Germinal center (tissue), 1 donor: ENCODE measurements around the gene RNF5.
A peak's percentile ranks its signal among the peaks of the same experiment; 100 is the strongest.
"Not testable (repeated sequence)": the region's sequence is repeated elsewhere in the genome, so short reads cannot be mapped to it uniquely, and the experiment has no call there.

ENCODE experiments used
- DNase-seq: peaks from one replicate; pipeline ENCODE4 v3.0.0; 2012; ENCODE audit warnings: mixed read lengths, low spot score

RNF5 gene

GRCh38 chr6:32175711-32176475, 2.3 kb upstream of the RNF5 start, which contains the start of gene AGPAT1:
AGPAT1 (minus strand) TSS chr6:32176084; CDS start chr6:32171496, 4,588 bp downstream.
- DNase-seq: peak; percentile 98

DNA sequence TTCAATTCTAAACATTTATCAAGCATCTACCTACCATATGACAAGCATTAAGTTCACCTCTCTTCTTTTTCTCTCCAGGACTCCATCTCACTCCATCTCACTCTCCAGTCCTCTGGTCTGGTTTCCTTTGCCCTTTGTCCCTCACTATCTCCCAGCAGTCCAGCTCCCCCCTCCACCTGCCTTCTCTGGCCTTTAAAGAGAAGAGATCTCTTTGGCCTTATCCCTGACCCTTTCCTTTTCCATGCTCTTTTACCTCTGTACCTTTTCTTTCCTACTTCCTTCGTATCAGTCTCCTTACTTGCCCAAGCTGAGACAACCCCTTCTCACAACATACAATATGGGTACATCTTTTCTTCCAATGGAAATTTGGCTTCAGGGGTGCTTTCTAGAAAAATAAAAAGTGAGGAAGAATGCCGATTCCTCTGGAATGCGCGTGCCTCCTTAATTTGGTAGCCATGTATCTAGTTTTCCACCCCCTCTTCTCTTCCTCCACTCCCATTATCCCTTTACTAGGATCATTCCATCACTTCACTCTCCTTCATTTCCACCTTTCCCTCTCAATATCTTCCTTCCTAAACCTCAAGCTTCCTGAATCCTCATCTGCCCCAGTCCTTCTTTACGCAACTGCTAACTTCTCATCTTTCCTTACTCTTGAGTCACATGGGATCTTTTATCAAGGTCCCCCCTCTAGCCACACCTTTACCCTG, 1.6 kb upstream of the RNF5 start:
- no peak for DNase-seq

GRCh38 chr6:32177183-32177787, 920 bp upstream of the RNF5 start:
- DNase-seq: no peak

DNA sequence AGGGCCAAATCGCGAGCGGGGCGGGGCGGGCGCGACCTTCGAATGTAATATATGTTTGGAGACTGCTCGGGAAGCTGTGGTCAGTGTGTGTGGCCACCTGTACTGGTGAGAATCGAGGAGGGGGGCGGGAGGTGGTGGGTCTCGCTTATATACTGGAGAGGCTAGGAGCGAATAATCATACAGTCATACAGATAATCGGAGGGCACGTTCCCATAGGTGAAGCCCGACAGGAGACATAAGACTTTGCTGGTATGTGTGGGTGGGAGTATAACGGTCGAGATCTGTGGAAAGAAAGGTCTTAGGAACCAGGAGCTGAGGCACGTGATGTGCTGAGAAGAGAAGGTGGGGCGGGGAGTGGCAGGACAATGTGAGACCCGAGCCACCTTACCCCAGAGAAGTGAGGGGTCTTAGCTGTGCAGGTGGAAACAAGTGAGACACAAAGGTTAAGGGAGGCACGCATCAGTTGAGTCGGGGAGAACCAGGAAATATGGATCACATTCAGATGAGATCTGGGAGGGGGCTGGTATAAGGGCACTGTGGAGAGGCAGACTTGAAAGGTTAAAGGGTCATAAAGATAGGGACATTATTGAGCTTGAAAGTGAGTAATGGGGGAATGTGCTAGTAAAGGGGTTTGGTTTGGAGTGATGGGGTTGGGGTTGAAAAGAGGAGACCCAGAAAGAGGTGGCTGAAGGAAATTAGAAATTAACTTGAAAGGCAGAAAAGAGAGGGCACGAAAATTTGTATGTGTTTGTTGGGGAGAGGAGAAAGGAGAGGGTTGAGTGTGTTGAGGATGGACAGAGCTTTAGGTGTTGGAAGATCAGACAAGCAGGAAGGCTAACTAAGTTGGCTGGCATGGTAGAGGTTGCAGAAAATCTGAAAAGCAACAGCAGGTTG, 589 bp downstream of the RNF5 start:
- no peak for DNase-seq

DNA sequence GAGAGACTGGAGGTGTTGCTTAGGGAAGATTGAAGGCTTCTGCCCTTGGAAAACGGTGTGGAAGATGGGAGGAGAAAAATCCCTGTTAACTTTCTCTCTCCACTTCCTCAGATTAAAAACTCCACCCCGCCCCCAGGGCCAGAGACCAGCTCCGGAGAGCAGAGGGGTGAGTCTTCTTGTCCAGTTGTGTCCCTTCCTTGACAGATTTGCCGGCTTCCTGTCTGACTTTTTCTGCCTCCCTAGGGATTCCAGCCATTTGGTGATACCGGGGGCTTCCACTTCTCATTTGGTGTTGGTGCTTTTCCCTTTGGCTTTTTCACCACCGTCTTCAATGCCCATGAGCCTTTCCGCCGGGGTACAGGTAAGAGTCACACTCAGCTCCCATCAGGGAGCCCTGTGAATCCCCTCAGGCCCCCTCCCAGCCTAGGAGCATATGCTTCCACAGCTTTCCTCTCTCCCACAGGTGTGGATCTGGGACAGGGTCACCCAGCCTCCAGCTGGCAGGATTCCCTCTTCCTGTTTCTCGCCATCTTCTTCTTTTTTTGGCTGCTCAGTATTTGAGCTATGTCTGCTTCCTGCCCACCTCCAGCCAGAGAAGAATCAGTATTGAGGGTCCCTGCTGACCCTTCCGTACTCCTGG, 1.7 kb downstream of the RNF5 start:
- DNase-seq: no peak

DNA sequence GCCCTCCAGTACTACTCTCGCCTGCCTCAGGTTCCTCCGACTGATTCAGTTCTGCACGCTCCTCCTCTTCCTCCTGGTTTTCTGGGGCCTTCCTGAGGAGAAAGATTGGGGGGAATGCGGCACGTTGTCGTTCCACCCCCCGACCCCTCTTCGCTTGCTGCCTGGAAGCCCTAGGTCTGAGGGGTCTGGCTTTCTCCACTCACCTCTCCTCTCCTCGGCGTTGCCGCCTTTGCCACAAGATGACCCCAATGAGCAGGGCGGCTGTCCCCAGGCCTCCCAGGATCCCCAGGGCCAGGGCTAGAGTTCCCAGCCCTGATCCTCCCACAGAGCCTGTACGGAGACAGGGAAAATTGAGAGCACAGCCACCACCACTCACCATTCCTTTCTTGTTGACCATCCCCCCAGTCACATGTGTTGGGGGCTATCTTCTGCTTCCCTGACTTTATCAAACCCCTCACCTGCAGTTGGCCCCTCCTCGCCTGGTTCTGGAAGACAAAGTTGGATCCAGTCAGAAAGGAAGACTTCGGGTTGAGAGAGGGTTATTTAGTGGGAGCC, 3.0 kb downstream of the RNF5 start:
- no peak for DNase-seq

DNA sequence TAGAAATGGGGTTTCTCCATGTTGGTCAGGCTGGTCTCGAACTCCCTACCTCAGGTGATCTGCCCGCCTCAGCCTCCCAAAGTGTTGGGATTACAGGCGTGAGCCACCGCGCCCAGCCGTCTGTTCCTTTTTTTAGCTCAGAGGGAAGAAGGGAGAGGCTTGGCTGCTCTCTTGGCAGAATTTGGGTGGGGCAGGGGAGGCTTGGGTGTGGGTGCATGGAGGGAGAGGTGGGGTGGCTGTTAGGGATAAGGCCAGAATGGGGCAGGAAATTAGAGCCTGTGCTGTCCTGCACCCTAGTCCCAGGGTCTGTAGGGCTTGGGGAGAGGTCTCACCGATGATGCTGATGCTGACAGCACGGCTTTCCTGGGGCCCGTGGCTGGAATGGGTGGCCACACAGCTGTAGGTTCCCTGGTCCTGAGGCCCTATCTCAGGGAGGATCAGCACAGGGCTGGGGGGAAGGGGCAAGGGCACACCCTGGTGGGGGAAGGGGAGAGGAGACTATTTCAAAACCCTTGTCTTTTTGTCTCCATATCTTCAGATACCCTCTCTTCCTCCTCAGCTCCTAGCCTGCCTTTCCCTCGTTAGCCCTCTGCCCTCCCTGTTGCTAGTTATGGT, 3.8 kb downstream of the RNF5 start:
- DNase-seq: no peak

DNA sequence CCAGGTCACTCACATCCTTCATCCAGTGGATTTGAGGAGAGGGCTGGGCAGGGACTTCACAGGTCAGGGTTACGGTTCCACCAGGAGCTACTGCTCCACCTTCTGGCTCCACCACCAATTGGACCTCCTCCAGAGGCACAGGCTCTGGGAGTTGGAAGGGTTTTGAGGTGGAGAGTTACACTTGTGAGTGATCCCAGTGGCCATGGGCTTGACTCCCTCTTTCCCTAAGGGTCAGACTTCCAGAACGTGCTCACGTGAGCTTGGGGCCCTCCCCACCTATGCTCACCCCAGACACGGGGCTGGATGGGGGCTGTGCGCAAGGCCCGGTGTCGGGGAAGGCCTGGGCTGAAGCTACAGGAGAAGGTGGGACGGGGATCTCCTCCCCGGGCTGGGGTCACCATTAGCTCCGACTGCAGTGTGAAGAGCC, 4.4 kb downstream of the RNF5 start:
- DNase-seq: no peak

- DNase-seq: no peak
Observed at GRCh38 chr6:32183030-32183429, 4.8 kb downstream of the RNF5 start.

DNA sequence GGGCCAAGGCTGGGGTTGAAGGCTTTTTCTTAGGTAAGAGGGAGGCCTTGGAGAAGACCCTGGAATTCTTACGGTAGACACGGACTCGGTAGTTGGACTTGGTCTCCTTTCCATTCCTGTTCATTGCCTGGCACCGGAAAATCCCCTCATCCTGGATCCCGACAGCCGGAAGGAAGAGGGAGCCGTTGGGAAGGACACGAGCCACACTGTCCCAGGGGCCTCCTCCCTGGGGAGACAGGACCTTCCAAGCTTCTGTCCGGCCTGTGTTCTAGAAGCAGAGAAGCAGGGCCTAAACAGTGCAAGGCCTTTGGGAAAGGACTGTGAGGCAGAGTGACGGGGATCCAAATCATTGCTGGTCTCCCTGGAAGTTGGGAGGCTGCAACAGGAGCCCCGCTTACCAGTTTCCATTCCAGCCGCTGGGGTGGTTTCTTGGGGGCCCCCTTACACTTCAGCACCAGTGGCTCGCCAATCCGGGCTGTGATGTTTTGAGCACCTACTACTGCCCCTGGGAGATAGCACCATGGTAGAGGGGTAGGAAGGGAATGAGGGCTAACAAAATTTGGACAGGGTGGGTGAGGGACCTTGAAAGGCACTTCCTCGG, 5.4 kb downstream of the RNF5 start:
- DNase-seq: no peak

GRCh38 chr6:32184084-32184640, 6.0 kb downstream of the RNF5 start, which contains the start of gene AGER:
AGER (minus strand) TSS chr6:32184253; CDS start chr6:32184222, 31 bp downstream.
- no peak for DNase-seq

DNA sequence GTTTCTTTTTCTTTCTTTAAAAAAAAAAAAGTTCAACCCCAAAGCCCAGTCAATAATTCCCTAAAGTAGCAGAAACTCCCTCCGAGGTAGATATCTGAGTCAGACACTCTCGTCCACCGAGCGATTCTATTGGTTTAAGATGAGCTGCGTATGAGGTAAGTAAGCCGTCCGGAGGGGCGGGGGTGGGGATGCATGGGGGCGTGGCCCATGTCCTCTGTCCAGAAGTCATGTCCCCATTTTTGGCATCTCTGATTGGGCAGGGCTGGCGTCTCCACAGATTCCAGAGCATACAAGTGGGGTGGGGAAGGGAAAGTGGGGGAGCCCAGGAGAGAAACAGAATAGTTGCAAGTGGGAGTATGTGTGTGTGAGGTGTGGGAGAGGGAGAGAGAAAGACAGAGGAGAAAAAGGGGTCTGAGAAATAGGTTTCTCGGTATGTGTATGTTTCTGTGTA, 7.5 kb downstream of the RNF5 start:
- not testable (repeated sequence) for DNase-seq

GRCh38 chr6:32186151-32186840, 8.1 kb downstream of the RNF5 start:
- DNase-seq: not testable (repeated sequence)

- no peak for DNase-seq
Observed at GRCh38 chr6:32187009-32187709, 9.0 kb downstream of the RNF5 start.

DNA sequence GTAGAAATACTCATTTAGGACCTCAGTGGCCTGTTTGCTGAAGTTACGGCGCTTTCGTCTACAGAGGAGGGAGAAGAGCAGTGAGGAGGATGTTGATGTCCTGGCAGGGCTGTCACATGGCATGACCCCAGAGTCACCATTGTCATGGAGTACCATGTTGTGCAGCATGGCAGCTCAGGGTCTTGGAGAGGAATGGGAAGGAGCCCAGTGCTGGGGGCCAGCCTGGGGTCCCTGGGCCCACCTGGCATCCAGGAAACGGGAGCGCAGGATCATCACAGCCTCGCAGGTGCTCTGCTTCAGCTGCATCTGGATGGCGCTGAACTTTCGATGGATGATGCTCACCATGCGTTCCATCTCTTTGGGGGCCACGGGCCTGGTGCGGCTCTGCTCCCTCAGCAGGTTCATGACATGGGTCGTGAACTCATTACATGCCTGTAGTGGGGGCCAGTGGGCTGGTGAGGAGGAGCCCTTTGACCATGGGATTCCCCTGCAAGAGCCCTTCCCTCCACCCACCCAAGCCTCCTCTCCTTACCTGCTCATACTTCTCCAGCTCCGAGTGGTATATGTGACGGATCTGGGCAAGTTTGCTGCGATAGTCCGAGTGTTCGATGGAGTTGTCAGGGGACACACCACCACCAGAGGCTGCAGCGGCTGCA, 9.6 kb downstream of the RNF5 start:
- DNase-seq: not testable (repeated sequence)

GRCh38 chr6:32188381-32189068, 10.3 kb downstream of the RNF5 start:
- no peak for DNase-seq

DNA sequence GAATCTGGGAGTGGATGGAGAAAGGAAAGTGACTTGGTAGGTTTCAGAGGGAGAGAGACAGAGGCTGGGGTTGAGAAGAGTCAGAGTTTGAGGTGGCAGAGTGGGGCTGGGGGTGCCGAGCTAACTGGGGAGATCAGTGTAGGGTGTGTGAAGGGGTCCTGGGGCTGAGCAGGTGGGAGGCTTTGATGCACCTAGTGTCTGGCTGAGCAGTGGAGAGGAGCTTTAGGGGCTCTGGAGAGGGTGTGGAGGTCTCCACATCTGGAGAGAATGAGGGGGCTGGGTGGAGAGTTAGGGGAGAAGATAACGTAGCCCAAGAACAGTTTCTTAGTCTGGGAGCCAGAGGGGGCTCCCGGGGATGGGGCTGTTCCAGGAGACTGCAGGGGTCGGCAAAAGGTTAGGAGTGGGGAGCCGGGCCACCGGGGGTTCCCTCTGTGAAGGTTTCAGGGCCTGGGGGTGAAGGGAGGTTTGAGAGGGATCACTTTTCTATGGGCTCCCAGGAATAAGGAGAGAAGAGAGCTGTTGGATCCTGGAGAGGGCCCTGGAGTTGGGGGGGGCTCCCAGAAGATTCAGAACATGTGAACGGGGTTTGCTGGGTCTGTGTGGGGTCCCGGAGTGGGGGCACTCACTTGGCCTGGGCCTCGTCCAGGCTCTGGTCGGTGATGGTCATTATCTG, 11.0 kb downstream of the RNF5 start:
- DNase-seq: no peak
